SU-DHL-6 (cell line): ENCODE data around the gene ACER2.

Experiments
- EZH2phosphoT487 ChIP-seq: fragments of 200-600 bp; sonication (generic), shearing (Covaris generic); conservative IDR thresholded peaks from 2 replicates; pipeline ENCODE4 v1.6.1; 2018; ENCODE audit warnings: mild to moderate bottlenecking, antibody characterized with exemption, low read length, moderate library complexity, mixed read lengths
- TF ChIP-seq, protein P1 (sequence below): fragments of 200-600 bp; sonication (generic); IDR thresholded peaks from one replicate; pipeline ENCODE4 v1.5.1; 2017; ENCODE audit warnings: antibody characterized with exemption, mild to moderate bottlenecking, low read length, moderate library complexity; ENCODE audit not compliant: insufficient read depth, poor library complexity, severe bottlenecking

DNA sequence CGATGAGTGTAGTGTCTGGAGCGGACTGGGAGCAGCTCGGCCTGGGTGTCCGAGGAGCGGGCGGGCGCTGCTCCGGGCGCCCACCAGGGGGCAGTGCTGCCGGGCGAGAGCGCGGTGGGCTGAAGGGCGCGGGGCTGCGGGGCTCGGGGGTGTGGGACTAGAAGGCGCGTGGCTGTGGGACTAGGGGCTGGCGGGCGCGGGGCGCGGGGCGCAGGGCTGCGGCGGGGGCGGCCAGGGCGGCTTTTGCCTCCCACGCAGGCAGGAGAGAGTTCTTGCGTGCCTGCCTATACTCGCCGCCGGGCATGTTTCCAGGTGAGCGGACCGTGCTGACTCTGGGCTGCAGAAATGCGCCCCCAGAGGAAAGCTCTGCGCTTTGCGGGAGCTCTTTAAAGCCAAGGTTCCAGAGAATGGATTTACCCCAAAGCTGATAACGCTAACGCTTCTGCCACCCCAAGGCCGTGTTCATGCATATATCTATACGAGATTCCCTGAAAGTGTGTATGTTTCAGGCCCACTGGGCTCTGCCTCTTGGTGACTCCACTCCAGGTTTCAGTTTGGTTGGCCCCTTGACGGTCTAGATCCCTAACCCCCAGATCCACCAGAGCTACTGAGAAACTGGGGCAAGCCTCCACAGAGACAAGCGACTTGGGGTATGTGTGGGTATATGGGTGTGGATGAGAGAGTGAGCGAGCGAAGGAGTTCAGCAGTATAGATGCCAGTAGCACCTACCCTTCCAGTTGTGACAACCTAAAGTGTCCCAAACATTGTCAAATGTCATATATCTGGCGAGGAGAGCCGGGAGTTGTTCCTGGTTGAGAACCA is 56.2 kb downstream of the ACER2 start:
- TF ChIP-seq, protein P1, sequence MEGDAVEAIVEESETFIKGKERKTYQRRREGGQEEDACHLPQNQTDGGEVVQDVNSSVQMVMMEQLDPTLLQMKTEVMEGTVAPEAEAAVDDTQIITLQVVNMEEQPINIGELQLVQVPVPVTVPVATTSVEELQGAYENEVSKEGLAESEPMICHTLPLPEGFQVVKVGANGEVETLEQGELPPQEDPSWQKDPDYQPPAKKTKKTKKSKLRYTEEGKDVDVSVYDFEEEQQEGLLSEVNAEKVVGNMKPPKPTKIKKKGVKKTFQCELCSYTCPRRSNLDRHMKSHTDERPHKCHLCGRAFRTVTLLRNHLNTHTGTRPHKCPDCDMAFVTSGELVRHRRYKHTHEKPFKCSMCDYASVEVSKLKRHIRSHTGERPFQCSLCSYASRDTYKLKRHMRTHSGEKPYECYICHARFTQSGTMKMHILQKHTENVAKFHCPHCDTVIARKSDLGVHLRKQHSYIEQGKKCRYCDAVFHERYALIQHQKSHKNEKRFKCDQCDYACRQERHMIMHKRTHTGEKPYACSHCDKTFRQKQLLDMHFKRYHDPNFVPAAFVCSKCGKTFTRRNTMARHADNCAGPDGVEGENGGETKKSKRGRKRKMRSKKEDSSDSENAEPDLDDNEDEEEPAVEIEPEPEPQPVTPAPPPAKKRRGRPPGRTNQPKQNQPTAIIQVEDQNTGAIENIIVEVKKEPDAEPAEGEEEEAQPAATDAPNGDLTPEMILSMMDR = peak; percentile 99
- TF ChIP-seq EZH2phosphoT487 = no peak
